ENCODE results near the gene CACNB2.

GRCh38 chr10:18576586-18576985 is 436.4 kb downstream of the CACNB2 start:
- no peak for TF ChIP-seq CTCF (IDR thresholded peaks at IDR 0.05; ENCODE audit: poor library complexity)
- no peak for TF ChIP-seq EZH2 (IDR thresholded peaks at IDR 0.05; ENCODE audit: borderline replicate concordance)

Measured in hepatocyte (in vitro differentiated cells).